OCI-LY7 (cell line): Measurements from ENCODE around the gene LEUTX. TPM values are rescaled to one million over a fixed set of nuclear protein-coding genes. Genes with fewer than 3 reads are reported as not detected.

Experiments
- Bru-seq: library from RNA; stranded (reverse); fragments of 400-500 nt; gene quantifications from one replicate; lab custom pipeline; 2021; lab: Mats Ljungman, UMichigan
- BruChase-seq, 2 experiments: library from RNA; stranded (reverse); fragments of 400-500 nt; gene quantifications; one replicate each; lab custom pipeline; 2021; lab: Mats Ljungman, UMichigan
- BruUV-seq: library from RNA; stranded (reverse); fragments of 400-500 nt; replicated peaks from 2 replicates; lab custom pipeline; 2021; lab: Mats Ljungman, UMichigan
- CTCF ChIA-PET: fragments of 300-600 bp; sonication (Branson Sonifier 250); formaldehyde crosslinking; loops from one replicate; lab custom pipeline; 2022; ENCODE audit warnings: antibody characterized with exemption; ENCODE audit not compliant: unreplicated experiment; lab: Charles Lee
- POLR2A ChIA-PET: fragments of 300-600 bp; sonication (Branson Sonifier 250); formaldehyde crosslinking; loops from one replicate; lab custom pipeline; 2022; ENCODE audit warnings: antibody characterized with exemption; lab: Charles Lee
- DNase-seq: peaks from one replicate; pipeline ENCODE4 v3.0.0-alpha.2; 2015; ENCODE audit warnings: low spot score
- H2AFZ ChIP-seq: fragments of 200-600 bp; sonication (generic), shearing (Covaris generic); 2 replicates; pipeline ENCODE4 v1.6.1; 2014; ENCODE audit warnings: mild to moderate bottlenecking, antibody characterized with exemption, low read length, moderate library complexity
- H3K27ac ChIP-seq: fragments of 200-600 bp; sonication (generic); 2 replicates; pipeline ENCODE4 v1.5.1; 2014; ENCODE audit warnings: mixed run types, low read depth, mild to moderate bottlenecking, moderate library complexity, low read length, inconsistent platforms; ENCODE audit not compliant: poor library complexity, severe bottlenecking
- H3K36me3 ChIP-seq: fragments of 200-600 bp; sonication (generic); 2 replicates; pipeline ENCODE4 v1.6.1; 2014; ENCODE audit warnings: mild to moderate bottlenecking, antibody characterized with exemption, low read length, moderate library complexity, mixed read lengths; ENCODE audit not compliant: insufficient read depth
- H3K4me1 ChIP-seq: fragments of 200-600 bp; sonication (generic); 2 replicates; pipeline ENCODE4 v1.5.1; 2014; ENCODE audit warnings: mild to moderate bottlenecking, low read length; ENCODE audit not compliant: insufficient read depth, poor library complexity, severe bottlenecking
- H3K4me2 ChIP-seq: fragments of 200-600 bp; sonication (generic); 2 replicates; pipeline ENCODE4 v1.6.1; 2014; ENCODE audit warnings: mild to moderate bottlenecking, low read length
- H3K4me3 ChIP-seq: fragments of 200-600 bp; sonication (generic); 2 replicates; pipeline ENCODE4 v1.5.1; 2014; ENCODE audit warnings: mild to moderate bottlenecking, low read depth, low read length; ENCODE audit not compliant: poor library complexity, severe bottlenecking
- H3K79me2 ChIP-seq: fragments of 200-600 bp; sonication (generic); 2 replicates; pipeline ENCODE4 v1.6.1; 2016; ENCODE audit warnings: low read depth, mild to moderate bottlenecking, low read length, moderate library complexity, mixed read lengths; ENCODE audit not compliant: insufficient read depth
- H3K9me2 ChIP-seq: fragments of 200-600 bp; sonication (generic); 2 replicates; pipeline ENCODE4 v1.6.1; 2016; ENCODE audit warnings: mild to moderate bottlenecking, low read length, mixed read lengths; ENCODE audit not compliant: insufficient read depth
- H3K9me3 ChIP-seq: fragments of 200-600 bp; sonication (generic); 2 replicates; pipeline ENCODE4 v1.6.1; 2014; ENCODE audit warnings: mild to moderate bottlenecking, mixed run types, low read length, mixed read lengths
- H4K20me1 ChIP-seq: fragments of 200-600 bp; sonication (generic); 2 replicates; pipeline ENCODE4 v1.6.1; 2014; ENCODE audit warnings: mild to moderate bottlenecking, antibody characterized with exemption, low read length, moderate library complexity, mixed read lengths; ENCODE audit not compliant: insufficient read depth
- EZH2phosphoT487 ChIP-seq: fragments of 200-600 bp; sonication (generic); IDR thresholded peaks from 2 replicates; pipeline ENCODE4 v1.6.1; 2018; ENCODE audit warnings: low read depth, borderline replicate concordance, mild to moderate bottlenecking, mixed run types, antibody characterized with exemption, low read length, moderate library complexity, mixed read lengths
- intact Hi-C: fragments of 100-400 bp; cut with micrococcal nuclease; formaldehyde crosslinking; loops from one replicate; pipeline ENCODE4 v1.10.0; 2022; ENCODE audit not compliant: unreplicated experiment
- long read RNA-seq: library from polyadenylated mRNA; stranded (forward); transcript quantifications from one replicate; pipeline ENCODE4 v2.0.0, GENCODE V29; 2022
- total RNA-seq, 2 experiments: library from RNA; depleted of rRNA in 1 of 2; stranded (reverse); fragments of >200 nt in 1 of 2; shearing (Covaris generic) in 1 of 2; gene quantifications; 2 replicates each; pipeline ENCODE4 v1.2.3, GENCODE V29; 2014 to 2022
- TF ChIP-seq, protein P1 (sequence below): fragments of 200-600 bp; sonication (generic); conservative IDR thresholded peaks from 2 replicates; pipeline ENCODE4 v1.5.1; 2014; ENCODE audit warnings: mild to moderate bottlenecking, antibody characterized with exemption, low read length, moderate library complexity, mixed read lengths

Gene LEUTX, protein sequence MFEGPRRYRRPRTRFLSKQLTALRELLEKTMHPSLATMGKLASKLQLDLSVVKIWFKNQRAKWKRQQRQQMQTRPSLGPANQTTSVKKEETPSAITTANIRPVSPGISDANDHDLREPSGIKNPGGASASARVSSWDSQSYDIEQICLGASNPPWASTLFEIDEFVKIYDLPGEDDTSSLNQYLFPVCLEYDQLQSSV
- total RNA-seq (2014; rRNA removed; shearing (Covaris generic)): not detected in 2 replicates
- total RNA-seq (2022): not detected in 2 replicates
- Bru-seq, nascent RNA: not detected
- not detected for BruChase-seq, experiment 1, labeled RNA remaining after a 6-hour chase
- not detected for BruChase-seq, experiment 2, labeled RNA remaining after a 2-hour chase
- long read RNA-seq: 0 reads

DNA sequence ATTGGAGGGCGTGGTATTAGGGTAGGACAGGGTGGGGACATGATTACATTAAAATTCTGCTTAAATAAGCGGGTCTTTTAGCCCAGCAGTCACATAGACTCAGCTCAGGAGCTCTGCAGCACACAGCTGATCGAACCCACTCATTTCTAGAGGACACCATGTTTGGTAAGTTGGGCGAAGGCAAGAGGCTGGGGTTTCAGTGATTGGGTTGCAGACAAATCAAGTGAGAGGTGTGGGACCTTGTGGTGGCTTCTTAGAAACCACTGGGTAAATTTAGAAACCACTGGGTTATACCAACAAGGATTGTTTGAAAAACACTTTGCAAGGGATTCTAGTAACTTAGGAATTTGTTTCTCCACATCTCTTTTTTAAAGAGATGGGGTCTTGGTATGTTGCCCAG, at the start of gene LEUTX:
Gene LEUTX, plus strand, starts transcription at position 92 of the 400 bp plus-strand sequence. Its CDS starts 67 bp downstream, at position 159.
- intact Hi-C loops: no loop called here
- H3K27ac ChIP-seq: no peak within 1 kb of the TSS
- no peaks in the 10 kb centered on the region for H4K20me1 ChIP-seq
- ChIA-PET POLR2A (no interaction called here), CTCF (no interaction called here)
- no peaks in the 10 kb centered on the region for H3K4me1 ChIP-seq
- no peak within 1 kb of the TSS for H3K4me2 ChIP-seq
- H3K36me3 ChIP-seq: no peaks in the 10 kb centered on the region
- H3K9me2 ChIP-seq: no peaks in the 10 kb centered on the region
- no peak within 1 kb of the TSS for H3K4me3 ChIP-seq
- BruUV-seq: no TSS peak
- no peak for DNase-seq
- no peak for TF ChIP-seq EZH2phosphoT487
- TF ChIP-seq, protein P1, sequence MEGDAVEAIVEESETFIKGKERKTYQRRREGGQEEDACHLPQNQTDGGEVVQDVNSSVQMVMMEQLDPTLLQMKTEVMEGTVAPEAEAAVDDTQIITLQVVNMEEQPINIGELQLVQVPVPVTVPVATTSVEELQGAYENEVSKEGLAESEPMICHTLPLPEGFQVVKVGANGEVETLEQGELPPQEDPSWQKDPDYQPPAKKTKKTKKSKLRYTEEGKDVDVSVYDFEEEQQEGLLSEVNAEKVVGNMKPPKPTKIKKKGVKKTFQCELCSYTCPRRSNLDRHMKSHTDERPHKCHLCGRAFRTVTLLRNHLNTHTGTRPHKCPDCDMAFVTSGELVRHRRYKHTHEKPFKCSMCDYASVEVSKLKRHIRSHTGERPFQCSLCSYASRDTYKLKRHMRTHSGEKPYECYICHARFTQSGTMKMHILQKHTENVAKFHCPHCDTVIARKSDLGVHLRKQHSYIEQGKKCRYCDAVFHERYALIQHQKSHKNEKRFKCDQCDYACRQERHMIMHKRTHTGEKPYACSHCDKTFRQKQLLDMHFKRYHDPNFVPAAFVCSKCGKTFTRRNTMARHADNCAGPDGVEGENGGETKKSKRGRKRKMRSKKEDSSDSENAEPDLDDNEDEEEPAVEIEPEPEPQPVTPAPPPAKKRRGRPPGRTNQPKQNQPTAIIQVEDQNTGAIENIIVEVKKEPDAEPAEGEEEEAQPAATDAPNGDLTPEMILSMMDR: no peak
- H3K79me2 ChIP-seq: no peaks in the 10 kb centered on the region
- no peaks in the 10 kb centered on the region for H3K9me3 ChIP-seq
- no peak within 1 kb of the TSS for H2AFZ ChIP-seq

DNA sequence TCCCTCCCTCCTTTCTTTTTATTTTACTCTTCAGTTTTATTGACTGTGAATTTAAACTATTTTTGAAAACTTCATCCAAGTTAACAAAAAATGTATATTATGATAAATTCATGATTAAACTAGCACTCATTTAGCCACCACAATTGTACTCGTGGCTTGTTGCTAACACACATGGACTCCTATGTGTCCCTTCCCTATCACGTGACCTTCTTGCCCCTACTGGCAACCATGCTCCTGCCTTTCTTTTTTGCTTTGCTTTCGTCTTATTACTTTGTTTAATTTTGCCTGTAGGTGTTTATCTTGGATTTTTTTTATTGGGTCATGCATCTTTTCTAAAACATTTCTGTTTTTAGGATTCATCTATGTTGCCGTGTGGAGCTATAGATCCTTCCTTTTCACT, 49.1 kb upstream of the LEUTX start:
- DNase-seq: no peak

More for the DNA sequence above, 49.1 kb upstream of the LEUTX start:
- Histone ChIP-seq H4K20me1 (no peaks in the 10 kb centered on the region), H2AFZ (no peak overlapping the region), H3K4me1 (no peaks in the 10 kb centered on the region), H3K27ac (no peak overlapping the region), H3K4me3 (no peak overlapping the region), H3K4me2 (no peak overlapping the region), H3K9me3 (no peaks in the 10 kb centered on the region), H3K9me2 (no peaks in the 10 kb centered on the region), H3K36me3 (no peaks in the 10 kb centered on the region), H3K79me2 (no peaks in the 10 kb centered on the region)
- TF ChIP-seq, protein P1: no peak
- no peak for TF ChIP-seq EZH2phosphoT487
- ChIA-PET POLR2A (no interaction called here), CTCF (no interaction called here)
- BruUV-seq: no TSS peak
- intact Hi-C loops: no loop called here
